Activated CD8-positive, alpha-beta T cell treated with anti-CD3 and anti-CD28 coated beads for 36 hours (primary cell): ENCODE results near the gene IGF2BP2. TPM values are rescaled to one million over a fixed set of nuclear protein-coding genes. Genes with fewer than 3 reads are reported as not detected.

Experiments
- ATAC-seq: fragments of 200-7000 bp; cut with Tn5 transposase; one replicate; pipeline ENCODE4 v1.10.0; 2021; ENCODE audit warnings: mild to moderate bottlenecking, moderate library complexity
- CTCF ChIA-PET: fragments of 350-600 bp; sonication (Branson Sonifier 250); formaldehyde crosslinking; loops from one replicate; lab custom pipeline; 2021; ENCODE audit warnings: antibody characterized with exemption; lab: Charles Lee
- POLR2A ChIA-PET: fragments of 350-600 bp; sonication (Branson Sonifier 250); formaldehyde crosslinking; loops from one replicate; lab custom pipeline; 2021; ENCODE audit warnings: antibody characterized with exemption; lab: Charles Lee
- DNase-seq: peaks from one replicate; pipeline ENCODE4 v3.0.0-alpha.2; 2020
- H3K27ac Mint-ChIP-seq: one replicate; pipeline ENCODE4 v1.8.0; 2021; ENCODE audit warnings: mild to moderate bottlenecking, mixed read lengths
- H3K27me3 Mint-ChIP-seq: one replicate; pipeline ENCODE4 v1.8.0; 2021; ENCODE audit warnings: mixed read lengths
- H3K36me3 Mint-ChIP-seq: one replicate; pipeline ENCODE4 v1.8.0; 2021; ENCODE audit warnings: low read depth, mixed read lengths
- H3K4me1 Mint-ChIP-seq: one replicate; pipeline ENCODE4 v1.8.0; 2021; ENCODE audit warnings: low read depth, mixed read lengths
- H3K4me3 Mint-ChIP-seq: one replicate; pipeline ENCODE4 v1.8.0; 2021; ENCODE audit warnings: mild to moderate bottlenecking, moderate library complexity, mixed read lengths
- H3K9me3 Mint-ChIP-seq: one replicate; pipeline ENCODE4 v1.8.0; 2021; ENCODE audit warnings: mixed read lengths
- intact Hi-C: fragments of 100-400 bp; cut with micrococcal nuclease; formaldehyde crosslinking; loops from one replicate; pipeline ENCODE4 v1.10.0; 2022
- total RNA-seq, 2 experiments: library from RNA; stranded (reverse); gene quantifications; one replicate each; pipeline ENCODE4 v1.2.3, GENCODE V29; 2021
- TF ChIP-seq, protein P1 (sequence below): fragments of 200-600 bp; IDR thresholded peaks from one replicate; pipeline ENCODE4 v1.8.0; 2022; ENCODE audit warnings: antibody characterized with exemption, mild to moderate bottlenecking

The IGF2BP2 gene
- total RNA-seq, 2 experiments from 2014 or later, result 0.52 to 0.65 TPM

DNA sequence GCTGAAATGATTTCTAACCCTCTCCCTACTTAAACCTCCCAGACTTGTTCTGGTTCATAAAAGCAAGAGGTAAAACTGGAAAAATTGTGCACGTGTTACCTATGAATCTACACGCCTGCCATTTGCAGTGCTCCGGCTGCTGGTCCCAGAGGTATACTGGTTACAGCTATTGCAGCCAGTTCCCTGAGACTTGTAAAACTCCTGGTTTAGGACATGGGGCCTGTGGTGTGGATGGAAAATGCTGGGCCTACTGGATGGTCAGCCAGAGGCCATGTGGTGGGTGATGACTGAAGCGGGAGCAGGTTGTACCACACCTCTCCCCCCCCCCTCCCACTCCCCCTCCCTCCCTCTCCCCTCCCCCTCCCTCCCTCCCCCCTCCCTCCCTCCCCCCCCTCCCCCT, 193.7 kb downstream of the IGF2BP2 start:
- DNase-seq, result no peak
- intact Hi-C loops, result no loop called here
- TF ChIP-seq, protein P1, sequence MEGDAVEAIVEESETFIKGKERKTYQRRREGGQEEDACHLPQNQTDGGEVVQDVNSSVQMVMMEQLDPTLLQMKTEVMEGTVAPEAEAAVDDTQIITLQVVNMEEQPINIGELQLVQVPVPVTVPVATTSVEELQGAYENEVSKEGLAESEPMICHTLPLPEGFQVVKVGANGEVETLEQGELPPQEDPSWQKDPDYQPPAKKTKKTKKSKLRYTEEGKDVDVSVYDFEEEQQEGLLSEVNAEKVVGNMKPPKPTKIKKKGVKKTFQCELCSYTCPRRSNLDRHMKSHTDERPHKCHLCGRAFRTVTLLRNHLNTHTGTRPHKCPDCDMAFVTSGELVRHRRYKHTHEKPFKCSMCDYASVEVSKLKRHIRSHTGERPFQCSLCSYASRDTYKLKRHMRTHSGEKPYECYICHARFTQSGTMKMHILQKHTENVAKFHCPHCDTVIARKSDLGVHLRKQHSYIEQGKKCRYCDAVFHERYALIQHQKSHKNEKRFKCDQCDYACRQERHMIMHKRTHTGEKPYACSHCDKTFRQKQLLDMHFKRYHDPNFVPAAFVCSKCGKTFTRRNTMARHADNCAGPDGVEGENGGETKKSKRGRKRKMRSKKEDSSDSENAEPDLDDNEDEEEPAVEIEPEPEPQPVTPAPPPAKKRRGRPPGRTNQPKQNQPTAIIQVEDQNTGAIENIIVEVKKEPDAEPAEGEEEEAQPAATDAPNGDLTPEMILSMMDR, result no peak
- H3K9me3 Mint-ChIP-seq, result no peaks in the 10 kb centered on the region
- no peaks in the 10 kb centered on the region for H3K27me3 Mint-ChIP-seq
- H3K4me1 Mint-ChIP-seq, result peaks cover 15% of the 10 kb centered on the region
- ChIA-PET POLR2A (no interaction called here), CTCF (interaction anchor here (1.6 kb wide), 1 partner anchor 29 kb away, joined by 3 read pairs; no protein-coding TSS in a partner anchor)
- no peak overlapping the region for H3K27ac Mint-ChIP-seq
- peaks cover 15% of the 10 kb centered on the region for H3K36me3 Mint-ChIP-seq
- H3K4me3 Mint-ChIP-seq, result no peak overlapping the region
- no peak for ATAC-seq

DNA sequence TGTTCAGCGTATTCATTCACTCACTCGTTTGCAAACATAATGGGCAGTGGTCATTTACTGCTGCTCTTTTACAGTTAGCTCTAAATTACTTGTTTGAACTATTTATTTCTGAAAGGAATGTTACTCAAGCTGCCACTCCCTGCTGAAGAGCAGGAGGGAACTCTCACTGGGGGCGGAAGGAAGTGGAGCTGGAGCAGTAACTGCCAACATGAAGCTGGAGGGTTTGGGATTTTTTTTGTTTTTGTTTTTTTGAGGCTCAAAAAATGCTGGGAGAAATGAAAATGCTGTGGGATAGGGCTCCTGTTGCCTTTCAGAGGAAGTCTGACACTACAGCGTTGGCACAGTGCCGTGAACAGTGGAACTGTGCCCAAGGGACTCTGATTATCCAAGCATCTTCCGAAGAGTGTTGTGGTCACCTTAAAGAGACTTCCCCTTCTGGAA, 194.6 kb downstream of the IGF2BP2 start:
- ATAC-seq (no peak), DNase-seq (no peak)
- no peaks in the 10 kb centered on the region for H3K27me3 Mint-ChIP-seq
- H3K4me3 Mint-ChIP-seq, result no peak overlapping the region
- peaks cover 22% of the 10 kb centered on the region for H3K36me3 Mint-ChIP-seq
- TF ChIP-seq, protein P1, result no peak
- ChIA-PET POLR2A (no interaction called here), CTCF (interaction anchor here (1.6 kb wide), 1 partner anchor 30 kb away, joined by 3 read pairs; no protein-coding TSS in a partner anchor)
- peak overlapping the region; percentile 20 for H3K27ac Mint-ChIP-seq
- H3K9me3 Mint-ChIP-seq, result no peaks in the 10 kb centered on the region
- intact Hi-C loops, result no loop called here
- peaks cover 15% of the 10 kb centered on the region for H3K4me1 Mint-ChIP-seq

DNA sequence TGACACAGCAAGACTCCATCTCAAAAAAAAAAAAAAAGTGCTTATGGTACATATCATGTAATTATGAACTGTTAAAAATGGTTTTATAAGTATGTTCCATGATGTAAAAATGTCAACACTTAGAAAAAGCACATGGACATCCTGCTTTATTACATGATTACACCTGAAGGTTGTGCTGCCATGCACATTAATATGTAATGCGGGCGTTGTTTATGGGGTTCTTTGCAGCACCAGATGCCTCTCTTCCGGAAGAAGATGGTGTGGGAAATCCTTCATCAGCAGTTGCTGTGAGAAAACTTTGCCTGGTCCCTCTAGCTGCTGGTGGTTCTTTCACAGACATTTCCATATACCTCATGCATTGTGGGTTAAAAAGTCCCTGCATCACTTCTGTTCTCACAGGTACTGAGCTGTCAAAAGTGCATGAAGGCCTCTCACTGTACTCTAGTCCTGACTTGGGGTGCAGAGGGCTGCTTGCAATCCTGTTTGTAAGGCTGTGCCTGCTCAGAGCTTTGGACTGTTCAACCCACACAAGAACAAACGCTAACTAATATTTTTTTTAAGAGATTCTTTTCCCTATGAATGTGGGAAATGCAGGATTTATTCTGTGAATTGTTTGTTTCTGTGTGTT, 195.2 kb downstream of the IGF2BP2 start:
- POLR2A ChIA-PET, result no interaction called here
- no peak for DNase-seq
- CTCF ChIA-PET, result no interaction called here
- TF ChIP-seq, protein P1, result no peak
- Mint-ChIP-seq H3K9me3 (no peaks in the 10 kb centered on the region), H3K27ac (peak overlapping the region; percentile 20), H3K4me1 (peaks cover 14% of the 10 kb centered on the region), H3K4me3 (no peak overlapping the region), H3K27me3 (no peaks in the 10 kb centered on the region), H3K36me3 (peaks cover 24% of the 10 kb centered on the region)
- ATAC-seq, result no peak
- intact Hi-C loops, result no loop called here

DNA sequence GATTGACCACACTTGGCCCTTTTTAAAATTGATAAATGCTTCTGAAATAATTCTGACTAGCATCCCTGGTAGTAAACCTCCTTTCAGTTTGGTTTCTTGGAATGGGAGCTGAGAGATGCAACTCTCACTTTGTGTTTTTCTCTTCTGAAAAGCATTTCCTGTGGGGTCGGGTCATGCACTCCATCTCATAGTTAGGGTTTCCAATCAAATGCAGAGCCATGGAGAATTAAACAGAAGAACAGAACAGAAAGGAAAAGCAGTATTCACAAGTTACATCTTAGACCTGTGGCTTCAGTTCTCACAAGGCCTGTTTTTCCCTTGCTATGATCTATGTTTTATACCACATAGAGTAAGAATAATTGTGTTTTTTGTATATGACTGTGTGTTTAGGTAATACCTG, 199.1 kb downstream of the IGF2BP2 start:
- intact Hi-C loops, result no loop called here
- CTCF ChIA-PET, result interaction anchor here (1.6 kb wide), 1 partner anchor 34 kb away, joined by 6 read pairs; no protein-coding TSS in a partner anchor
- peaks cover 32% of the 10 kb centered on the region for H3K36me3 Mint-ChIP-seq
- peaks cover 4% of the 10 kb centered on the region for H3K4me1 Mint-ChIP-seq
- H3K27ac Mint-ChIP-seq, result peak overlapping the region; percentile 43
- no peaks in the 10 kb centered on the region for H3K9me3 Mint-ChIP-seq
- POLR2A ChIA-PET, result no interaction called here
- no peak for DNase-seq
- ATAC-seq, result peak; percentile 65
- TF ChIP-seq, protein P1, result no peak
- no peak overlapping the region for H3K4me3 Mint-ChIP-seq
- H3K27me3 Mint-ChIP-seq, result no peaks in the 10 kb centered on the region

DNA sequence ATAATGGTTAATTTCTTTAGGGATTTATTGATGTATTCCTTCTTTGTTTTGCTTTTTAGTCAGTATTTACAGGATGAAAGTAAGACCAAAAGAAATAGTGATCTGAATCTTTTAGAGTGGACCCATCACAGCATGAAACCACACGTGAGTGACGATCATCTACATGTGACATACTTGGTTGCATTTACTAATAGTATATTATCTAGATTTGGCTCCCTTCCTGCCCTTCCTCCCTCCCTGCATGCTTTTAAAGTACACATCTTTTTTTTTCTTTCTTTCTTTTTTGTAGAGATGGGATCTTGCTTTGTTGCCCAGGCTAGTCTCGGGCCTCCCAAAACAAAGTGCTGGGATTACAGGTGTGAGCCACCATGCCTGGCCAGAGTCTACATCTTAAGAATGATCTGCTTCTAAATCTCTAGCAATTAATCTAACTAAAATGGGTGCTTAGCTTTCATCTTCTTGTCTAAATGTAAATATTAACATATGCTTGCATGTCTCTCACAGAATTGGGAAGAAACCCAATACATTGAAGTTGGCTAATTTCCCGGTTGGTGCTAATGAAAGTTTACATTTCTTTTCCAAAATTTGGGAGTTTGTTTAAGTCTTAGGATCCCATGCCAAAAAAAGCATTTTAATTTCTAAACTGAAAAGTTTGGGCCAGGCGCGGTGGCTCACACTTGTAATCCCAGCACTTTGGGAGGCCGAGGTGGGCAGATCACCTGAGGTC, 200.7 kb downstream of the IGF2BP2 start:
- TF ChIP-seq, protein P1, result no peak
- Mint-ChIP-seq H3K9me3 (no peaks in the 10 kb centered on the region), H3K27ac (no peak overlapping the region), H3K4me1 (peaks cover 4% of the 10 kb centered on the region), H3K36me3 (peaks cover 28% of the 10 kb centered on the region), H3K4me3 (no peak overlapping the region), H3K27me3 (no peaks in the 10 kb centered on the region)
- DNase-seq (no peak), ATAC-seq (no peak)
- POLR2A ChIA-PET, result no interaction called here
- intact Hi-C loops, result no loop called here
- CTCF ChIA-PET, result no interaction called here
